HK-2 (cell line): ENCODE measurements around the gene GPATCH3.
A peak's percentile ranks its signal among the peaks of the same experiment; 100 is the strongest.
"Not testable (repeated sequence)": the region's sequence is repeated elsewhere in the genome, so short reads cannot be mapped to it uniquely, and the experiment has no call there.

Experiments used
- DNase-seq: peaks from one replicate; pipeline ENCODE4 v3.0.0-alpha.2; 2018; ENCODE audit not compliant: unreplicated experiment

Gene GPATCH3

GRCh38 chr1:26863685-26864077, 36.6 kb downstream of the GPATCH3 start:
- no peak for DNase-seq

DNA sequence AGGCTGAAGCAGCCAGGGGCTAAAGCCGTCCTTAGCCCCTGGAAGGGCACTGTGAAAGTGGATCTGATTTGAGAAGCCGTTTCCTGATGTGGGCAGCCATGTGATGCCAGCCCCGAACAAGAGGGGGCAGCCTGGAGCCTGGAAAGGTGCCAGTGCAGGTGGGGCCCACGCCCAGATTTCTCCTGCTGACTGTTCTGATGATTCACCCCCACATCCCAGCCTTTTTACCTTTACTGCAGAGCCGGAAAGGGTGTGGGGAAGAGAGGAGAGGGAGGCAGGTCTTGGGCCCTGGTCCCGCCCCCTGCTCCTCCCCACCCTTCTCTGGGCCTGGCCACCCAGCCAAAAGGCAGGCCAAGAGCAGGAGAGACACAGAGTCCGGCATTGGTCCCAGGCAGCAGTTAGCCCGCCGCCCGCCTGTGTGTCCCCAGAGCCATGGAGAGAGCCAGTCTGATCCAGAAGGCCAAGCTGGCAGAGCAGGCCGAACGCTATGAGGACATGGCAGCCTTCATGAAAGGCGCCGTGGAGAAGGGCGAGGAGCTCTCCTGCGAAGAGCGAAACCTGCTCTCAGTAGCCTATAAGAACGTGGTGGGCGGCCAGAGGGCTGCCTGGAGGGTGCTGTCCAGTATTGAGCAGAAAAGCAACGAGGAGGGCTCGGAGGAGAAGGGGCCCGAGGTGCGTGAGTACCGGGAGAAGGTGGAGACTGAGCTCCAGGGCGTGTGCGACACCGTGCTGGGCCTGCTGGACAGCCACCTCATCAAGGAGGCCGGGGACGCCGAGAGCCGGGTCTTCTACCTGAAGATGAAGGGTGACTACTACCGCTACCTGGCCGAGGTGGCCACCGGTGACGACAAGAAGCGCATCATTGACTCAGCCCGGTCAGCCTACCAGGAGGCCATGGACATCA, 37.2 kb downstream of the GPATCH3 start, which contains the start of gene SFN:
SFN (plus strand) TSS at position 369 of the 904 bp plus-strand sequence; CDS start at position 433, 64 bp downstream.
- DNase-seq = peak; percentile 86

GRCh38 chr1:26861889-26862378, 38.3 kb downstream of the GPATCH3 start:
- DNase-seq = peak; percentile 22

- DNase-seq = no peak
Observed at GRCh38 chr1:26861286-26861701, 39.0 kb downstream of the GPATCH3 start.

DNA sequence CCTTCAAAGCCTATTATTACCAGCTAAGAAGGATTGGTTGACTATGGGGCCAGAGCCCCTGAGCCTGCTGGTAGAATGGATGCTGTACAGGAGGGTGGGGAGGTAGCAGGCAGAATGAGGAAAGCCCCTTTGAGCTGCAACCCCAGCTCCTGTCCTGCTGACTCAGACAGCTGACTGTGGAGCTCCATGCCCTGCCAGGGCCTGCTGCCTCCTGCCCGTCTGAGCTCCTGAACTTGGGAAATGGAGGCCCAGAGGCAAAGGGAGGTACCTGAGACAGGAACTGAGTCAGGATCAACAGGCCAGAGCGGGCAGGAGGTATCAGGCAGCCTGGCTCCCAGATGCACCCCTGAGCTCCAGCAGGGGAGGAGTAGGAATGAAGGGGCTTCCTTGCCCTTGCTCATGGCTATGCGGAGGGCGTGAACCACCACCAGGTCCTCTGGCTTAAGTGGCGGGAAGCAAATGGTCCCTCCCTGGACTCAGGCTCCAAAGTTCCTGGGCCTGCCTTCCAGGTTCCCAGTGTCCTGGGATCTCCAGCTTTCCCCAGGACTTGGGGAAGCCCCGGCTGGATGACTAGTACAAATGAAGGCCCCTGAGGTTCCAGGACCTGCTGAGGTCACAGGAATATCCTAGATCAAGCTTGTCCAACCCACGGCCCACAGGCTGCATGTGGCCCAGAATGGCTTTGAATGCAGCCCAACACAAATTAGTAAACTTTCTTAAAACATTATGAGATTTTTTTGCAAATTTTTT, 41.2 kb downstream of the GPATCH3 start:
- DNase-seq = no peak

DNA sequence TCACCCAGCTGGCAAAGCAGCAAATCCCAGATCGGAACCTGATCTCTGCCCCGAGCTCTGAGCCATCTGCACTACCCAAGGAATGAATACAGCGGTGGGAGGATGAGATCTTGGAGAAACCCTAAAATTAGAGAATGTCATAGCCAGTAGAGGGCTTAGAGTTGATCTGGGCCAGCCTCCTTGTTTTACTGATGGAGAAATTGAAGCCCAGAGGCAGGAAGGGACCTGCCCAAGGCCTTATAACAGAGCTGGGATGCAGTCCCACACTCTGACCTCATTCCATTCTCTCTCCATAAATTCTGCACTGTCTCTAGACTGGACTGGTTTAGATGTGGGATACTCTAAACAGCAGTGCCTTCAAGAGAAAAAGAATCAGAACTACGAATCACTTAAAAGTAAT, 42.1 kb downstream of the GPATCH3 start:
- DNase-seq = no peak

- no peak for DNase-seq
Observed at GRCh38 chr1:26857473-26858060, 42.7 kb downstream of the GPATCH3 start.

DNA sequence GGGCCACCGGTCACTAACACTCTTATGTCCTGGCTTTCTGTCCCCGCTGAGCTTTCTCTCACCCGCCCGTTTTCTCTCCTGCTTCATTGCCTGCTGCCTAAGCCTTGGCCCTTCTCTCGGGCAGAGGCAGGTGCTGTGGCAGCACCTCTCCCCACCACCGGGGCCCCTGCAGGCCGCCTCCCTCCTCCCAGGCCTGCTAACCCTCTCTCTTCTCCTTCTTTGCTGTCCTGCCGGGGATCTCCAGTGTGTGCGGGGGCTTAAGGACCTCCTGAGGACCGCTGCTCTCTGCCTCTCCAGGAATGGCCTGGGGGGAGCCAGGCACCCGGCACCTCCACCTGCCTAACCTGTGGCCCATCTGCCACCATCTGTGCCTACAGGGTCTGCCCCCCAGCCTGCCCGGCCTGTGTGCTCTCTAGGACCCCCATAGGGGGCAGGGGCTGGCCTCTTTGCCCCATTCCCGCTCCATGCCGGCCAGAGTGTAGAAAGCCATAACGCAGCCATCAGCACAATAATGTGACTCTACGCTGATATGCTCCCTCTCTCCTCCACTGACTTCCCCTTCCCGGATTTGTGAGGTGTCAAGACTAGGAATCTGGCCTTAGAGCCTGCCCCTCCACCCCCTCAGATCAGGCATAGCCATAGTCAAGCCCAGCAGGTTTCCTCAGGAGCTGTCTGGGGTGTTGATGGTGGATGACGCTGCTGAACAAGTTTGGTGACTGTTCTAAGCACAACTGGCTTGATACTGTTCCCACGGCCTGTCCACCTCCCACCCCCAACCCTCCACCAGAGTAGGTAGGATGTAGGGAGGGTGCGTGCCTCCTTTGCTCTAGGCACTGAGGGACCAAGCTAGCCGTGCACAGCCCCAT, 43.4 kb downstream of the GPATCH3 start:
- DNase-seq = no peak

DNA sequence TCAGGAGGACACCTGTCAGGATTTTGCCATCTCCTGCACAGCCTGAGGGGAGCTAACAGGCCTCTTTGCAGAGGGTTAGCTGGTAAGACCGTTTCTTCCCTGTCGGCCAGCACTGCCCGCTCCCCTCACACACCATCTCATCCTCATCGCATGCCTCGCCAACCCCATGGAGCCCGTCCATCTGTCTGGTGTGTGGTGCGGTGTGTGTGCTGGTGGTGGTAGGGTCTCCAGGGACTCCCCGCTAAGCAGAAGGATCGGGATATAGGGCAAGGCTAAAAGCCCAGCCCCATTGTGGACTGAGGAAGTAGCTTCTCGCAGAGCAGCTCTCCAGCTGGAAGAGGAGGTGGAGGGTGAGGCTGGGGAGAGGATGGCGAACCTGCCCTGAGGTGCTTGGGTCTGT, 44.1 kb downstream of the GPATCH3 start:
- no peak for DNase-seq

DNA sequence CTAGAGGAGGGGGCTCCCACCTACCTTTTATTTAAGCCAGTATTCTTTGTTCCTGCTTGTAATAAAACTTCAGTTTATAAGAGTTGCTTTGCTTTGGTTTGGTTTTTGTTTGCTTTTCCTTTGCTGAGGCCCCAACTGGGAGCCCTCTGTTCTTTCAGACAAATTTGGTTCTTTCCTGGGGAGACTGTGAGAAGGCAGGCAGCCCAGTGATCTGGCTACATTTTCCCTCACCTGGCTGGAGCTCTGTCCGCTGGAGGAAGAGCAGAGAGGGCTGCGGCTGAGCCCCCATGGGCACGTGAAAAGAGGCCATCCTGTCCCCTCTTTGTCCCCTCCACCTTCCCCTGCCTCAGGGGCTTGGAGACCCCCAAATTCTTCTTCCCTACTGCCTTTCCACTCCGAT, 44.6 kb downstream of the GPATCH3 start:
- no peak for DNase-seq

DNA sequence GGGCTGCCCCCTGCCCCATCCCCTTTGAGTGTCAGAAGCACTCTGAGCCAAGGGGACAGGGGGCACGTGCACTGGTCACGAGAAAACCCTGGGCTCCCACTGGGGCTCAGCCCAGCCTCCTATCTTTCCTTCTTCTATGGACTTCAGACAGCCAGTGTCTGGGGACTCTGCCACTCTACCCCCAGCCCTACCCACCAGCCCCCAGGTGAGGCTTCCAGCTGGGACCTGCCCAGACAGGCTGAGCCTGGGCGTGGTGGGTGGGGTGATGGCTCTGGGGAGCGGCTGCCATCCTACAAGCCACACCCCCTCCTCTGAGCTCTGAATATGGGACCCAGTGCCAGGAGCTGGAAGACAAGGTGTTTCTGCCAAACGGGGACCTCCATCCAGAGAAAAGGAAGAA, 45.4 kb downstream of the GPATCH3 start:
- no peak for DNase-seq

GRCh38 chr1:26853600-26853999, 46.7 kb downstream of the GPATCH3 start:
- DNase-seq = no peak

DNA sequence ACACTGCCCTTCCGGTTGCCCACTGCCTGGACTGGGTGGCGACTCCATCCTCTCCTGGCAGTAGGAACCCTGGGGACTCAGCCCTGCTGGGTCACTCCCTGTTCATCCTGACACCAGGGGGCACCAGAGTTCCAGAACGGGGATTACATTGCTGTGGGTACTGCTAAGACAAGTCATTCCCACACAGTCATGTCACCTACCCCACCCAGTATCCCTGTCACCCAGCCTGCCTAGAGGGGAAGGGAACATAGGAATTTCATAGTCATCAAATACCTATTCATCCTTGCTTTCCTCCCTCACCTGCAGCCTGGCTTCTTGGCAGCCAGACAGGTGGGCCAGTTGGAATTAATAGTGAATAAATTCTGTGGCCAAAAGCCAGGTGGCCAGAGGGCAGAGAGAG, 47.1 kb downstream of the GPATCH3 start:
- DNase-seq = peak; percentile 93

DNA sequence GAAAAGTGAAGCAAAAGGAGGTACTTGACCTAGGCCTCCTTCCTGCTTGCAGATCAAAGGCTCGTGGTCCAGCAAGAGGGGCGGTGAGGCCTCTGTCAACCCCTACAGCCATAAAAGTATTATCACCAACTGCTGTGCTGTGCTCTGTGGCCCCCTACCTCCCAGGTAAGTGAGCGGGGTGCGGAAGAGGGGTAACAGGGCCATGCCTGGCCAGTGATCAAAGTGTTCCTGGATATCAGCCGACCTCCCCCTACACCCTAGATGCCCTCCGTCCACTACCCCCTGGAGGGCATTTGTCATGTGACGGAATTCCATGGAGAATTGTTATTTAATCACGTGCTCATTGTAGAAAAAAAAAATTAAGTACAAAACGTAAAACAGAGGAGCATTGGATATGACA, 47.6 kb downstream of the GPATCH3 start:
- no peak for DNase-seq

GRCh38 chr1:26851106-26851684, 49.1 kb downstream of the GPATCH3 start:
- DNase-seq = no peak

- DNase-seq = peak; percentile 88
Observed at GRCh38 chr1:26848941-26849774, 51.1 kb downstream of the GPATCH3 start.

DNA sequence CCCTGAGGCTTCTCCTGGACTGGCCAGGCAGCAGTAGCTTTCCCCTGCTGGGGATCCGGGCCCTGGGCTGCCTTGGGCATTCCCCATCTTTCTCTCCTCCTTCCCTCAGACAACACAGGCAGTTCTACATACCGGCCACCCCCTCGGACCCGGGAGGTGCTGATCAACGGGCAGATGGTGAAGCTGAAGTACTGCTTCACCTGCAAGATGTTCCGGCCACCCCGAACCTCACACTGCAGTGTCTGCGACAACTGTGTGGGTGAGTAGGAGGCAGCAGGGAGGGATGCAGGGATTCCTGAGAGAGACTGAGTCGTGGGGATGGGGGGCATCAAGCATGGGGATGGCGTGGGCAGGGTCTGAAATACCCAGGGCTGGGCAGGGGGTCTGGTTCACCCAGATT, 51.8 kb downstream of the GPATCH3 start:
- no peak for DNase-seq

DNA sequence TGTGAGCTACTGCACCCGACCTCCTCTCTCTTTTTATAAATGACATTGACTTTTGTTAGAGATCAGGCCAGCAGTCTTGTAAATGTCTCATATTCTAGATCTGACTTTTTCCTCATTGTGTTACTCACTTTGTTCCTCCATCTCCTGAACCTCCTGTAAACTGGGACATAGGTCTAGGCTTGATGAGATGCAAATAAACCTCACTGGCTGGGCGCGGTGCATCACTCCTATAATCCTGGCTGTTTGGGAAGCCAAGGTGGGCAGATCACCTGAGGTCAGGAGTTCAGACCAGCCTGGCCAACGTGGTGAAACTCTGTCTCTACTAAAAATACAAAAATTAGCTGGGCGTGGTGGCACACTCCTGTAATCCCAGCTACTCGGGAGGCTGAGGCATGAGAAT, 52.4 kb downstream of the GPATCH3 start:
- not testable (repeated sequence) for DNase-seq

DNA sequence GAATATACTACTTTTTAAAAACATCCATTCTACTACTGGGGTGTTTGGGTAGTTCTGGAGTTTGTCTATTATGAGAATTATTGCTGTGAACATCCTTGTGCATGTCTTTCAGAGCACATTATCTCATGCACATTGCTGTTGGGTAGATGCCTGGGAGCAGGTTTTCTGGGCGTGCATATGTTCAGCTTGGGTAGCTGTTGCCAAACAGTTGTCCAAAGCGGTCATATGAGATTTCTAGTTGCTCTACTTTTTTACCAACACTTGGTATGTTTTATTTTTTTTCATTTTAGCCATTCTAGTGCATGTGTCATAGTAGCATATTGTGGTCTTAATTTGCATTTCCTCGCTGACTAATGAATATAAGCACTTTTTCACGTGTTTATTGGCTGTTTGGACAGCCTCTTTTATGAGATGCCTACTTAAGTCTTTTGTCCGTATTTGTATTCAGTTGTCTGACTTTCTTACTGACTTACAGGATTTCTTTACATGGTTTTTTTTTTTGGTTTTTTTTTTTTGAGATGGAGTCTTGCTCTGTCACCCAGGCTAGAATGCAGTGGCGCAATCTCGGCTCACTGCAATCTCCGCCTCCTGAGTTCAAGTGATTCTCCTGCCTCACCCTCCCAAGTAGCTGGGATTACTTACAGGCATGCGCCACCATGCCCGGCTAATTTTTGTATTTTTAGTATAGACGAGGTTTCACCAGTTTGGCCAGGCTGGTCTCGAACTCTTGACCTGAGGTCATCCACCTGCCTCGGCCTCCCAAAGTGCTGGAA, 55.7 kb downstream of the GPATCH3 start:
- DNase-seq = no peak
